ENCODE results near the gene SAA2. TPM values are rescaled to one million over a fixed set of nuclear protein-coding genes. Genes with fewer than 3 reads are reported as not detected.

The SAA2 gene
- total and polyA plus RNA-seq, 2 of the 4 experiments (the other 2 are of a cell fraction), result not detected

- intact Hi-C loops (cut with micrococcal nuclease) (no loop called here), in situ Hi-C loops (cut with MboI; ENCODE audit: low sequenced_read_pairs) (no loop called here), dilution Hi-C loops (cut with HindIII; ENCODE audit: low sequenced_read_pairs, unreplicated experiment) (no loop called here)
- H4K8ac ChIP-seq (ENCODE audit: low read depth in 2 of 2, low read length in 2 of 2), result no peak overlapping the region
- no peak overlapping the region for H2AFZ ChIP-seq (replicated peaks; ENCODE audit: low read length, poor library complexity)
- no peak overlapping the region for H2BK15ac ChIP-seq (ENCODE audit: low read depth, low read length)
- H2BK5ac ChIP-seq (ENCODE audit: low read depth, low read length, poor library complexity, severe bottlenecking), result no peak overlapping the region
- WGBS, 2 experiments (ENCODE audit: extremely low coverage in 2 of 2, insufficient read length in 1 of 2), result 40% methylated on average over 1 of the region's 2 CpGs; no CpG with 5 or more reads in 1 of the 2 experiments
- H2BK20ac ChIP-seq (ENCODE audit: low read depth, low read length), result no peak overlapping the region
- no peaks in the 10 kb centered on the region for H3K9me3 ChIP-seq (ENCODE audit: control insufficient read depth, insufficient read depth, low read length)
- H2AK9ac ChIP-seq (replicated peaks; ENCODE audit: low read depth, low read length, poor library complexity), result no peak overlapping the region
- H2BK120ac ChIP-seq (ENCODE audit: low read depth, low read length), result no peak overlapping the region
- no peak overlapping the region for H3K14ac ChIP-seq (replicated peaks; ENCODE audit: low read depth, low read length)
- H3K27me3 ChIP-seq (ENCODE audit: control insufficient read depth, insufficient read depth, low read length), result peaks cover 3% of the 10 kb centered on the region
- H3K9ac ChIP-seq (ENCODE audit: low read depth, low read length), result no peak overlapping the region
- H3K4me2 ChIP-seq (ENCODE audit: low read depth, low read length), result no peak overlapping the region
- H3K4me1 ChIP-seq (ENCODE audit: control insufficient read depth, insufficient read depth, low read length), result no peaks in the 10 kb centered on the region
- no peak overlapping the region for H3K23ac ChIP-seq (ENCODE audit: low read depth, low read length)
- H3K79me1 ChIP-seq (ENCODE audit: low read depth in 1 of 2, low read length in 2 of 2), result no peaks in the 10 kb centered on the region
- no peaks in the 10 kb centered on the region for H4K20me1 ChIP-seq (ENCODE audit: insufficient read depth, low read length)
- DNase-seq (no peak), ATAC-seq (ENCODE audit: low read depth) (no peak)
- no peaks in the 10 kb centered on the region for H3K9me1 ChIP-seq (ENCODE audit: insufficient read depth, low read length)
- H3K56ac ChIP-seq (ENCODE audit: extremely low read depth, insufficient read depth, low read length), result no peak overlapping the region
- TF ChIP-seq CHD1 (IDR thresholded peaks at IDR 0.05; ENCODE audit: low read depth, low read length) (no peak), RFX5 (IDR thresholded peaks at IDR 0.05; ENCODE audit: low read depth, low read length) (no peak), BHLHE40 (IDR thresholded peaks at IDR 0.05; ENCODE audit: low read depth, low read length) (no peak), CTCF (conservative IDR thresholded peaks at IDR 0.05; ENCODE audit: low read depth, low read length) (no peak), NFE2L2 (IDR thresholded peaks at IDR 0.05; ENCODE audit: low read depth, low read length) (no peak), MXI1 (IDR thresholded peaks at IDR 0.05; ENCODE audit: borderline replicate concordance, low read depth, low read length) (no peak), MAZ (IDR thresholded peaks at IDR 0.05; ENCODE audit: borderline replicate concordance, low read depth, low read length) (no peak)
- TF ChIP-seq, protein P1, sequence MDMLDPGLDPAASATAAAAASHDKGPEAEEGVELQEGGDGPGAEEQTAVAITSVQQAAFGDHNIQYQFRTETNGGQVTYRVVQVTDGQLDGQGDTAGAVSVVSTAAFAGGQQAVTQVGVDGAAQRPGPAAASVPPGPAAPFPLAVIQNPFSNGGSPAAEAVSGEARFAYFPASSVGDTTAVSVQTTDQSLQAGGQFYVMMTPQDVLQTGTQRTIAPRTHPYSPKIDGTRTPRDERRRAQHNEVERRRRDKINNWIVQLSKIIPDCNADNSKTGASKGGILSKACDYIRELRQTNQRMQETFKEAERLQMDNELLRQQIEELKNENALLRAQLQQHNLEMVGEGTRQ (IDR thresholded peaks at IDR 0.05; ENCODE audit: low read depth, low read length), result no peak
- no peak overlapping the region for H3K4me3 ChIP-seq (ENCODE audit: insufficient read depth, low read depth, low read length)
- no peak overlapping the region for H3K18ac ChIP-seq (ENCODE audit: low read depth, low read length)
- no peak overlapping the region for H4K5ac ChIP-seq (ENCODE audit: low read depth, low read length)
- H4K91ac ChIP-seq (ENCODE audit: insufficient read depth, low read depth, low read length), result no peak overlapping the region
- CTCF ChIA-PET, result no interaction called here
- H3K4ac ChIP-seq (ENCODE audit: low read depth, low read length), result no peak overlapping the region
- POLR2A ChIA-PET (ENCODE audit: unreplicated experiment), result interaction anchor here (0.6 kb wide), 1 partner anchor 328 kb away, joined by 3 read pairs; no protein-coding TSS in a partner anchor
- no peaks in the 10 kb centered on the region for H3K36me3 ChIP-seq (ENCODE audit: control insufficient read depth, insufficient read depth, low read length)
- H3K27ac ChIP-seq (ENCODE audit: insufficient read depth, low read length), result no peak overlapping the region
- BruUV-seq (replicated peaks), result no TSS peak
- no peak overlapping the region for H2AK5ac ChIP-seq (ENCODE audit: low read depth, low read length)
Observed at GRCh38 chr11:18230859-18231258, 17.6 kb downstream of the SAA2 start.

Measured in IMR-90 (cell line).